Natural killer cell (primary cell): Measurements from ENCODE around the gene THSD4. TPM values are rescaled to one million over a fixed set of nuclear protein-coding genes. Genes with fewer than 3 reads are reported as not detected.
"Not testable (repeated sequence)": the region's sequence is repeated elsewhere in the genome, so short reads cannot be mapped to it uniquely, and the experiment has no call there.

Source experiments
- ATAC-seq, 3 donors: fragments of 150-1000 bp in 2 of 3; fragments of 200-7000 bp in 1 of 3; cut with Tn5 transposase; 1 replicate in 1 of 3; 2 replicates in 2 of 3; pipeline ENCODE4 v1.10.0; 2021; ENCODE audit warnings: mild to moderate bottlenecking in 2 of 3, moderate library complexity in 2 of 3
- DNase-seq, 2 donors: peaks; one replicate each; pipeline versions ENCODE4 v3.0.0 to v3.0.0-alpha.2; 2013 to 2021; ENCODE audit warnings: mixed read lengths in 1 of 2
- H3K27ac ChIP-seq: one replicate; pipeline ENCODE4 v1.5.1; 2013; ENCODE audit warnings: mild to moderate bottlenecking, low read length
- H3K27me3 ChIP-seq: one replicate; pipeline ENCODE4 v1.6.1; 2013; ENCODE audit warnings: low read length; ENCODE audit not compliant: control insufficient read depth, insufficient read depth
- H3K36me3 ChIP-seq: one replicate; pipeline ENCODE4 v1.6.1; 2013; ENCODE audit warnings: low read length; ENCODE audit not compliant: control insufficient read depth, insufficient read depth
- H3K4me1 ChIP-seq: one replicate; pipeline ENCODE4 v1.6.1; 2013; ENCODE audit warnings: low read length; ENCODE audit not compliant: control insufficient read depth, insufficient read depth
- H3K4me3 ChIP-seq: one replicate; pipeline ENCODE4 v1.5.1; 2013; ENCODE audit warnings: low read length
- H3K9me3 ChIP-seq: one replicate; pipeline ENCODE4 v1.6.1; 2013; ENCODE audit warnings: low read length; ENCODE audit not compliant: control insufficient read depth, insufficient read depth
- H3K27ac Mint-ChIP-seq, 2 donors: one replicate each; pipeline ENCODE4 v1.8.0; 2022; ENCODE audit warnings: mild to moderate bottlenecking in 2 of 2, mixed read lengths in 2 of 2, moderate library complexity in 1 of 2
- H3K27me3 Mint-ChIP-seq, 2 donors: one replicate each; pipeline ENCODE4 v1.8.0; 2022; ENCODE audit warnings: low read depth in 2 of 2, mixed read lengths in 2 of 2
- H3K36me3 Mint-ChIP-seq: one replicate; pipeline ENCODE4 v1.8.0; 2022; ENCODE audit warnings: mixed read lengths
- H3K4me1 Mint-ChIP-seq, 2 donors: one replicate each; pipeline ENCODE4 v1.8.0; 2022; ENCODE audit warnings: mixed read lengths in 2 of 2
- H3K4me3 Mint-ChIP-seq: one replicate; pipeline ENCODE4 v1.8.0; 2022; ENCODE audit warnings: mild to moderate bottlenecking, moderate library complexity, mixed read lengths
- H3K9me3 Mint-ChIP-seq, 2 donors: one replicate each; pipeline ENCODE4 v1.8.0; 2022; ENCODE audit warnings: mixed read lengths in 2 of 2
- WGBS: methylation state at CpG from one replicate; pipeline ENCODE4 v1.1.7; 2013; ENCODE audit warnings: missing lambda C conversion rate; ENCODE audit not compliant: insufficient coverage; 5-methylcytosine and 5-hydroxymethylcytosine counted together
- intact Hi-C: fragments of 100-400 bp; cut with micrococcal nuclease; formaldehyde crosslinking; loops from one replicate; pipeline ENCODE4 v1.14.2; 2022
- total RNA-seq, 4 donors: library from RNA; stranded (reverse); fragments of 120-200 nt in 1 of 4; gene quantifications; one replicate each; pipeline versions ENCODE4 v1.2.3 to v1.2.4, GENCODE V29; 2013 to 2022
- TF ChIP-seq, protein P1 (sequence below): fragments of 200-600 bp; IDR thresholded peaks from one replicate; pipeline ENCODE4 v1.8.0; 2022; ENCODE audit warnings: antibody characterized with exemption

The THSD4 gene
- total RNA-seq, 3 donors from 2014 or later (not counting 1 experiment from before 2014, with no cell fraction given): not detected

DNA sequence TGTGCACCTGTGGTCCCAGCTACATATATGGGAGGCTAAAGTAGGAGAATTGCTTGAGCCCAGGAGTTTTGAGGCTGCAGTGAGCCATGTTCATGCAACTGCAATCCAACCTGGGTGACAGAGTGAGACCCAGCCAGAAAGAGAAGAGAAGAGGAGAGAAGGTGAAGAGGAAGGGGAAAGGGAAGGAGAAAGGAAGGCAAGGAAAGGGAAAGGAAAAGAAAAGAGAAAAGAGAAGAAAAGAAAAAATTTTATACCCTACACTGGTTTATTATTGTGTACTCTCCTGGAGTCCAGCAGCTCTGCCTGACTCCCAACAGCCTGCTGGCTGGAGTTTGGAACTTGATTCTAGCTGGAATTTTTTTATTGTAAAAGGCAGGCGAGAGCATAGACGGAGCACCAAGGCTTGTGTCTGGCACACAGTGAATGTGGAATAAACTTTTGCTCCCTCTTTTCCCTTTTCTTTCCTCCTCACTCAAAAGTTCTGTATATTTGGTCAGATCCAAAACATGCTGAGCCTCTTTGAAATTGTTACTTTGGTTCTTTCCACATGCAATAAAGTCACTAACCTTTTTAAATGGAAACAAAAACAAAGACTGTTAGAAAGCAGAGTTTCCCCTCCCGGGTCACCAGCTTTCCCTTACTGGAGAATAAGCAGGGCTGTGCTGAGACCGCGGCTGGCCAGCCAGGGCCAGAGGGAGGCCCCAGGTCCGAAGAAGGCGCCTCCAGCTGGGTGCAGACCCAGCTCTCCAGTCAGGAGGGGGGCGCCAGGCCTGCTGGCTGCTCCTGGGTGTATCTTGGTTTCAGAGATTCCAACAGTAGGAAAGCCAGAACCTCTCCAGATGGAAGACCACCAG is 9.9 kb downstream of the THSD4 start:
- Mint-ChIP-seq H3K36me3 (no peaks in the 10 kb centered on the region), H3K9me3 (no peaks in the 10 kb centered on the region), H3K4me1 (no peaks in the 10 kb centered on the region), H3K4me3 (no peak overlapping the region), H3K27ac (no peak overlapping the region), H3K27me3 (peaks cover 16 to 47% of the 10 kb centered on the region in 2 donors)
- Histone ChIP-seq H3K4me1 (no peaks in the 10 kb centered on the region), H3K4me3 (no peak overlapping the region), H3K27me3 (no peaks in the 10 kb centered on the region), H3K9me3 (no peaks in the 10 kb centered on the region), H3K27ac (no peak overlapping the region), H3K36me3 (no peaks in the 10 kb centered on the region)
- no peak for DNase-seq
- 76% methylated on average over 6 of the region's 8 CpGs for WGBS
- TF ChIP-seq, protein P1, sequence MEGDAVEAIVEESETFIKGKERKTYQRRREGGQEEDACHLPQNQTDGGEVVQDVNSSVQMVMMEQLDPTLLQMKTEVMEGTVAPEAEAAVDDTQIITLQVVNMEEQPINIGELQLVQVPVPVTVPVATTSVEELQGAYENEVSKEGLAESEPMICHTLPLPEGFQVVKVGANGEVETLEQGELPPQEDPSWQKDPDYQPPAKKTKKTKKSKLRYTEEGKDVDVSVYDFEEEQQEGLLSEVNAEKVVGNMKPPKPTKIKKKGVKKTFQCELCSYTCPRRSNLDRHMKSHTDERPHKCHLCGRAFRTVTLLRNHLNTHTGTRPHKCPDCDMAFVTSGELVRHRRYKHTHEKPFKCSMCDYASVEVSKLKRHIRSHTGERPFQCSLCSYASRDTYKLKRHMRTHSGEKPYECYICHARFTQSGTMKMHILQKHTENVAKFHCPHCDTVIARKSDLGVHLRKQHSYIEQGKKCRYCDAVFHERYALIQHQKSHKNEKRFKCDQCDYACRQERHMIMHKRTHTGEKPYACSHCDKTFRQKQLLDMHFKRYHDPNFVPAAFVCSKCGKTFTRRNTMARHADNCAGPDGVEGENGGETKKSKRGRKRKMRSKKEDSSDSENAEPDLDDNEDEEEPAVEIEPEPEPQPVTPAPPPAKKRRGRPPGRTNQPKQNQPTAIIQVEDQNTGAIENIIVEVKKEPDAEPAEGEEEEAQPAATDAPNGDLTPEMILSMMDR: no peak
- intact Hi-C loops: no loop called here
- no peak for ATAC-seq

- H3K27me3 Mint-ChIP-seq: peaks cover 16 to 40% of the 10 kb centered on the region in 2 donors
- TF ChIP-seq, protein P1: no peak
- ATAC-seq (no peak), DNase-seq (no peak)
- no peaks in the 10 kb centered on the region for H3K9me3 Mint-ChIP-seq
- H3K4me1 Mint-ChIP-seq: no peaks in the 10 kb centered on the region
- no peak overlapping the region for H3K4me3 ChIP-seq
- H3K4me1 ChIP-seq: no peaks in the 10 kb centered on the region
- no peaks in the 10 kb centered on the region for H3K36me3 Mint-ChIP-seq
- H3K4me3 Mint-ChIP-seq: no peak overlapping the region
- intact Hi-C loops: no loop called here
- H3K36me3 ChIP-seq: no peaks in the 10 kb centered on the region
- no peaks in the 10 kb centered on the region for H3K27me3 ChIP-seq
- H3K9me3 ChIP-seq: no peaks in the 10 kb centered on the region
- H3K27ac ChIP-seq: no peak overlapping the region
- 82% methylated on average over 13 of the region's 14 CpGs for WGBS
- no peak overlapping the region for H3K27ac Mint-ChIP-seq
These were observed 10.7 kb downstream of the THSD4 start for GRCh38 chr15:71125831-71126450.

DNA sequence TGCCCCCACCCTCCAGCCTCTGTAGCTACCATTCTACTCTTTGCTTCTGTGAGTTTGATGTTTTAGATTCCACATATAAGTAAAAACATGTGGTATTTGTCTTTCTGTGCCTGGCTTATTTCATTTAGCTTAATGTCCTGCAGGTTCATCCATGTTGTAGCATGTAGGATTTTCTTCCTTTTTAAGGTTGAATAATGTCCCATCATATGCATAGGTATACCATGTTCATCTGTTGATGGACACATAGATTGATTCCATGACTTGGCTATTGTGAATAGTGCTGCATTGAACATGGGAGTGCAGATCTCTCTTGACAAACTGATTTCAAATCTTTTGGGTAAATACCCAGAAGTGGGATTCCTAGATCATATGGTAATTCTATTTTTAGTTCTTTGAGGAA is 11.8 kb downstream of the THSD4 start:
- Histone ChIP-seq H3K4me1 (no peaks in the 10 kb centered on the region), H3K9me3 (no peaks in the 10 kb centered on the region), H3K27me3 (peaks cover 3% of the 10 kb centered on the region), H3K36me3 (no peaks in the 10 kb centered on the region), H3K27ac (no peak overlapping the region), H3K4me3 (no peak overlapping the region)
- TF ChIP-seq, protein P1: no peak
- H3K4me1 Mint-ChIP-seq: no peaks in the 10 kb centered on the region
- intact Hi-C loops: no loop called here
- H3K9me3 Mint-ChIP-seq: no peaks in the 10 kb centered on the region
- ATAC-seq (no peak), DNase-seq (no peak)
- no peak overlapping the region for H3K4me3 Mint-ChIP-seq
- H3K27me3 Mint-ChIP-seq: peaks cover 16 to 31% of the 10 kb centered on the region in 2 donors
- no peak overlapping the region for H3K27ac Mint-ChIP-seq
- H3K36me3 Mint-ChIP-seq: no peaks in the 10 kb centered on the region

- WGBS: 83% methylated on average over 6 of the region's 6 CpGs
- H3K27me3 ChIP-seq, H3K27ac ChIP-seq, H3K36me3 ChIP-seq, H3K4me3 Mint-ChIP-seq, ATAC-seq, H3K27ac Mint-ChIP-seq, H3K36me3 Mint-ChIP-seq, H3K9me3 Mint-ChIP-seq, DNase-seq, H3K4me1 ChIP-seq, H3K4me1 Mint-ChIP-seq, intact Hi-C loops, H3K9me3 ChIP-seq, H3K4me3 ChIP-seq: not testable (repeated sequence)
- peaks cover 21 to 27% of the 10 kb centered on the region in 2 donors for H3K27me3 Mint-ChIP-seq
These were observed 12.9 kb downstream of the THSD4 start for GRCh38 chr15:71128159-71128558.
